HuH-7.5 (cell line): ENCODE results near the gene IL11.
"Not testable (repeated sequence)": the region's sequence is repeated elsewhere in the genome, so short reads cannot be mapped to it uniquely, and the experiment has no call there.

Source experiments
- DNase-seq: peaks from one replicate; pipeline ENCODE4 v3.0.0; 2011; ENCODE audit warnings: low spot score

The IL11 gene

DNA sequence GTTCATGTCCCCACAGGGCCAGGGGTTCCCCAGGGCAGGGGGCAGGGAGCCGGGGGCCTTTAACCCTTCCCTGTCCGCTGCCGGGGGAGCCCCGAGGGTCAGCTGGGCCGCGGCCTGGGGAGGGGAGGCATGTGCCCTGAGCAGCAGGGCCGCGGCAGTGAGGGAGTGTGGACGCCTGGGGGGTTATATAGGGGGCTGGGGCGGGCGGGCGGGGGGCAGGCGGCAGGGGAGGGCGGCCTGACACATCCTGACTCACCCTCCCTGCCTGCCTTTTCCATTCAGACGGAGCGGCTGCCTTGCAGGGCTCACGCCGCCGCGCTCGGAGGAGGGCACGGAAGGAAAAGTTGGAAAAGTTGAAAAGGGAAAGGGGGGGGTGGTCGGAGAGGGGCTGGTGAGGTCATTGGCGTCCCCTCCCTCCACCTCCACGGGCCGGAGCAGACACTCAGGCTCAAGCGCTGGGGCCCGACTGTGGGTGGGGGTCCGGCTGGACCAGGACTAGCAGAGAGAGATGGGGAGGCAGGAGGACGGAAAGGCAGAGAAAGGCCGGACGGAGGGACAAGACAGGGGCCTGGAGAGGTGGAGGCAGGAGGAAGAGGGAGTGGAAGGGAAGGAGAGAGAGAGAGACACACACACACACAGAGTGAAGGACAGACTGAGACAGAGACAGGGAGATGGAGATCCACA, at the start of gene IL11:
Gene IL11, minus strand, starts transcription at position 159 of the 684 bp plus-strand sequence. Its CDS starts 153 bp downstream, at position 6.
- no peak for DNase-seq

DNA sequence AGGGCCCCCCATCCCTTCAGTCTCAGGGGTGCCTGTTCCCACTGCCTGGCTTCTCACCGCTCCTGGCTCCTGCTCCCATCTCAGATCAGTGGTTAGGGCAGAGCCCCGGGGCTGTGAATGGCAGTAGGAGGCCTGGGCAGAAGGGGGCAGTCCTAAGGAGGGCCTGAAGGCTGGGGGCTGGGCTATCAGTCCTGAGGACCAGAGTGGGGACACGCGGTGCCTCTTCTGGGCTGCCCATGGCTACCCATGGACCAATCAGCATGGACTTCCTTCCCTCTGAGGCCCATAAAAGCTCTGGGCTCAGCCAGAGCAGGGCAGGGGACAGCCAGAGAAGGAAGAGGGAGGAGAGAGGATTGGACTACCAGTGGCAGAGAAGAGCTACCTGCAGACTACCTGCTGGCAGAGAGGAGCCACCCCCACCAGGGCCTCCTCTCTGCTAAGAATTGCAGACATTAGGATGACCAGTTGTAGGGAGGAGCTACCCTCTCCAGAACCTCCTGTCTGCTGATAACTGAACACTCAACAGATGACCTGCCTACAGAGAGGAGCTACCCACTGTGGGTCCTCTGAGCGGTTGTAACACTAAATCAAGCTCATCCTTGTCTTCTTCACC, 49.5 kb upstream of the IL11 start:
- no peak for DNase-seq

DNA sequence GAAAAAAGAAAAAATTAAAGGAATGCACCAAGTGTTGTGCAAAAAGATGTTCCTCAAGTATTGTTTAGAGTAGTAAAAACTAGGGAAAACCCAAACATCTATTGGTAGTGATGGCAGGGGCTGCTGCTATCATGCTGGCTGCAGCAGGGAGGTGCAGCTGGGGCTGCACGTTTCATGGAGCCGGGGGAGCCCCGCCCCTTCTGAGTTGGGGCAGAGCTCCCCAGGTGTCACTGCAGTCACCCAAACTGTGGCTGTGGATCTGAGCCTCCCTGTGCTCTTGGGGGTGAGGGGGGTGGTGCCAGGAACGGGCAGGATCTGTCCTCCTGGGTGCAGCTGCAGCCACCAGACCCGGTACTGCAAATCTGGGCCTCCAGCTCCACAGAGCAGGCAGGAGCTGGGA, 48.8 kb upstream of the IL11 start:
- DNase-seq, result no peak

DNA sequence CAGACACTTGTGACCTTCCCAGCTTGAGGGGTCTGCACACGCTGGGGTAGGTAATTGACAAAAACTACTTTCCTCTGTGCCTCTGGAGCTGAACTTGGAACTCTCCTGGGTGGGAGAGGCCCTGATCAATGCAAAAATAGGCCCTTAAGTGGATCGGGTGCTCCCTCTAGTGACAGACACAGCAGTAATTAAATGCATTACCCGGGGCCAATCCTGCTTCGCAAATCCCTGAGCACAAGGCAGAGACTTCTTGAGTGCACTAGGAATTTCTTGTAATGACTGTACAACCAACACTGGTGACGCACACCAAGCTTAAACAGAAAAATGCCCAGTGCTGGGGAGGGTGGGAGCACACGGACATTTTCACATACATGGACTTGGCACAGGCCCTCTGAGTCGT, 47.9 kb upstream of the IL11 start:
- peak; percentile 84 for DNase-seq

DNA sequence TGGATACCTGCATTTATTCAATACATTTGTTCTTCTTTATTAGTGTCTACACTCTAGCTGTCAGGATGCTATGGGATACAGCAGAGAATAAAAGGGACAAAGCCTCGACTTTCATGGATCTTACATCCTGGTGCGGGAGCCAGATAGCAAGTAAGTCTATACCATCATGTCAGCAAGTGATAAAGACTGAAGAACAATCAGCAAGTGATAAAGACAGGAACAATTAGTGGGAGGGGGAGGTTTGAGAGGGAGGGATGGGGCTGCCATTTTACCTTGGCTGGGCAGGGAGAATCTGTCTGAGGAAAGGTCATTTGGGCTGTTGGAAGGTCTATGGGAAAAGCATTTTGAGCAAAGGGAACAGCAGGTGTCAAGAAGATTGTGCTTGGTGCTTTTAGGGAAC, 39.9 kb upstream of the IL11 start:
- DNase-seq, result no peak

DNA sequence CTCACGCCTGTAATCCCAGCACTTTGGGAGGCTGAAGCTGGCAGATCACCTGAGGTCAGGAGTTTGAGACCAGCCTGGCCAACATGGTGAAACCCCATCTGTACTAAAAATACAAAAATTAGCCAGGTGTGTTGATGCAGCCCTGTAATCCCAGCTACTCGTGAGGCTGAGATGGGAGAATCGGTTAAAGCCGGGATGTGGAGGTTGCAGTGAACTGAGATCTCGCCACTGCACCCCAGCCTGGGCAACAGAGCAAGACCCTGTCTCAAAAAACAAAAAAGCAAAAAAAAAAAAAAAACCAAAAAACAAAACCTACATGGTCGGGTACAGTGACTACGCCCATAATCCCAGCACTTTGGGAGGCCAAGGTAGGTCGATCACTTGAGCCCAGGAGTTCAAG, 38.9 kb upstream of the IL11 start:
- not testable (repeated sequence) for DNase-seq

DNA sequence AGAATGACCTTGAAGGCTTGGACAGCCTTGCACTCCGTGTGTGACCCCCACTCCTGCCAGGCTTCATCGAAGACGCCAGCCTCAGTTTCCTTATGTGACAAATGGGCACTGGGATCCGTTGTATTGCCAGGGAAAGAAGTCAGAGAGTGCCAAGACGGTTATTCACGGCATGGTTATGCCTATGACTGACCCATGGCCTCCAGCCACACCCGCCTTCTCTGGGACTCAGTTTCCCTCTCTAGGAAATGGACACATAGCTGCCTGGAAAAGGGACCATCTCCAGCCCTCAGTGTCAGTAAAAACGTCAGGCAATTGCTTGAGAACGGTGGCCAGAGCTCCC, 38.2 kb upstream of the IL11 start:
- DNase-seq, result no peak

DNA sequence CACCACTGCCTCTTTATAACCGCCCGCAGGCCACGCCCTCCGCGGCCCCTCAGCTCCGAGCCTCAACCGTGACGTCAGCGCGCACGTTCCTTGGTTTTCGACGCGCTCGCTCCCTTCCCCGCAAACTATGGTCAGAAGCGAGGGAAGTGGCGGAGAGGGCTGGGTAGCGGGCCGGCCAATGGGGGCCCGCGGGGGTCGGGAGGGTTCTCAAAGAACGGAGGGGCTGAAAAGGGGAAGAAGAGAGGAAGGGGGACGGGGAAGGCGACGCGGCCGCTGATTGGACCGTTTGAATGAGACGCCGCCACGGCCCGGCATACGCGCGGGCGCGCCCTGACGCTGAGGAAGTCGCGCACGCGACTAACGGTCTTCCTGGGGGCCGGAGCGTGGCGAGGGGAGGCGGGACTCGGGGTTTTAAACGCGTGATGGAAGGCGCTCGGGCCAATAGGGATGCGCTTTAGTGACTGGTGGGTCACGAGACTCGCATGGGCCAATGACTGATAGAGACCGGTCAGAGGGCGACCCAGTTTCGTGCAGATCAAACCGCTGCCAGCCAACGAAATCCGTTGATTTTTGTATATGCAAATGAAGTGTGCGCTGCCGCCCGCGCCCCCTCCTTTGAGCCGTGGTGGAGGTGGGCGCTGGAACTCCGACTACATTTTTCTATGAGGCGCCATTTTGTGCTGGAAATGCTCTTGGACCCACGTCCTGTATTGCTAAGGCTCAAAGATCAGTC, 37.7 kb upstream of the IL11 start:
- DNase-seq, result peak; percentile 100

DNA sequence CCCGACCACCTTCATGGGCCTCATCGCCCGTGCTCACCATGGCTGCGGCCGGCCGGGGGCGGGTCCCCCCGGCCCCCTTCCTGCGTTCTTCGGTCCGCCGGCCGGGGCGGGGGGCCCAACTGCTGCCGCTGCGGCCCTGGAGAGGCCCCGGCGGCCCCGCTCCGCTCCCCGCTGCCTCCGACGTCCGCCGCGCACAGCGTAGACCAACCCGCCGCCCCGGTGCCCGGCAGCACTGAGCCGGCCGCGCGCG, 37.2 kb upstream of the IL11 start, which contains the start of gene UBE2S:
Gene UBE2S, minus strand, starts transcription at position 239 of the 250 bp plus-strand sequence. Its CDS starts 199 bp downstream, at position 40.
- not testable (repeated sequence) for DNase-seq

DNA sequence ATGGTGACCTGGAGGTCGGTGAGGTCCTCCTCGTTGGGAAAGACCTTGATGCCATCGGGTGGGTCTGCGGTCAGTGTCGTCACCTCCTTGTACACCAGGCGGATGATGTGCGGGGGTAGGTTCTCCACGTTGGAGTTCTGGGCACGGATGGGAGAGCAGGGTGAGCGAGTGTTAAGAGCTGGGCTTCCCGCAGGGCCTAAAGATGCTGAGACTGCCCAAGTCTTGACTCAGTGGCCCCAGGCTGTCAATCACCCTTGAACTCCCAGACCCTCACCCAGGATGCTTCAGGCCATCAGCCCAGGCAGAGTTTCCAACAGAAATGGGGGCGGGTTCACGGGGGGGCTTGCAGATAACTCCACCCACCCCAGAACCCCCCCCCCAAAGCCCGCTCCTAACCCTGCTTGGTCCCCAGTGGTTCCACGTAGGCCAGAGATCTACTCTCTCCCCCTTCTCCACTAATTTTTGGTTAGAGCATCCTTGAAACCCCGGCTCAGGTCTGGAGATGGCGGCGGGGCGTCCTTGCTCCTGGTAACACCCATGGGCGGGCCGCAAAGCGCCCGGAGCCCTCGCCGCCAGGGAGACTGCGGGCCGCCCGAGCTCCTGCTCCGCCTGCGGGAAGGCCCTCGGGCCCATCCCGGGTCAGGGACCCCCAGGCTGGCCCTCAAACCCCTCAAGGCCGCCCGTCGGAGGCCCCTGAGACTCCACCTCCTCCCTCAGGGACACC, 36.7 kb upstream of the IL11 start:
- DNase-seq, result no peak

DNA sequence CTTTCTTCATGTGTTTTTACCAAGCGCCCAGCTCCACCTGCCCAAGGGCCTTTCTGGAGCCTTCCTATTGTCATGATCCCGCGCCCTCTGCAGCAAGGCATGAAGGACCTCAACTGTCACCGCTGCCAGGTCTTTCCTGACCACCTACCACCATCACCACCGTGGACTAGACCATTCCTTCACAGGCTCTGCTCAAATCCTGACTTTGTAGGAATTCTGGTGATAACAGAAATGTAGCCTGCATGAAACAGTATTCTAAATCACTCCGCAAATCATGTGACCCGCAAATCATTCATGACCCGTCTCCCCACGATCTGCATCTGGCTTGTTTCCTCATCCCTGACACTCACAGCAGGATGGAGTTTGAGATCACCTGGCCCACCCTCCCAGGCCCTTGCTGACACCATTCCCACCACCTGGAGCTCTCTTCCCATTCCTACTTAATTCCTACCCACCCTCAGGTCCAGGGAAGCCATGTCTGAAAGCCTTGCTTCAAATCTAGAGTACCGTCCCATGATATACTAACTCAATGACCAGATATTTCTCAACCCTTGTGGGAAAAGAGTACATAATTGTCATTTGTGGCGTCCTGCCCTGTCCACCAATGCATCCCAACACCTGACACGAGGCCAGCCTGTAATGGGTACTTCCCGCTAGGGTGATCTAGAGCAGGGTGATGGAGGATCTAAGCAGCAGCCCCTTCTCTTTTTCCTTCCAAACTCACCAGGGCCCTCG, 36.0 kb upstream of the IL11 start:
- DNase-seq, result no peak

DNA sequence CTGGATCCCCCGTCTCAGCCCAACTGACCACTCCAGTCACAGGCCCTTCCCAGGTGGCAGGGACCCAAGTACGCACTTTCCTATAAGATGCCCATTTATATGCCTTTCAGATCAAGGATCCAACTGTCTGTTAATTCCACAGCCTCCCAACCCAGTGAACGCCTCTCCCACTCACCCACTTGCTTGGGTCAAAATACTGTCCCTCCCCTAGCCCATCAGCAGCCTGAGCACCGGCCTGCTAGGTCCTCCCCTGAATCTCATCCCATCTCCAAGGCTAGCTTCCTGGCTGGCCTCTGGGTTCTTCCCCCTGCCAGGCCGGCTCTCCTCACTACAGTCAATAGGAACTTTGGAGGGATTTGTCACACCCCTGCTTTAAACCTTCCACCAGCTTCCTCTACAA, 35.4 kb upstream of the IL11 start:
- no peak for DNase-seq

DNA sequence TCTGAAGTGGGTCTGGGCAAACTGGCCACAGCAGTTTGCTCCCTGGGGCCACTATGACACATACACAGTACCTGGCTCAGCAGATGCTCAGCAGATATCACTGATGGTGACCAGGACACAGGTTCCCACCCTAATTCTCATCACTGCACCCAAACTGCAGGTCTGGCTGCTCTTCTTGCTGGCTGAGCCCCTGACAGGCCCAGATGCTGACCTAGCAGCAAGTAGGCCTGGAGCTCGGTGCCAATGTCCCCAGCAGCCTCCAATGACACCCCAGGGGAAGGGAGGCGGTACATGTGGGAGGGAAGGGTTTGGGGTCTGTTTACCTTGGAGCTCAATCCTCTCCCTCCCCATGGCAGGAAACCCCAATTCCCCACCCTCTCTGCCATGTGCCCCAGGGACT, 32.2 kb upstream of the IL11 start:
- no peak for DNase-seq

DNA sequence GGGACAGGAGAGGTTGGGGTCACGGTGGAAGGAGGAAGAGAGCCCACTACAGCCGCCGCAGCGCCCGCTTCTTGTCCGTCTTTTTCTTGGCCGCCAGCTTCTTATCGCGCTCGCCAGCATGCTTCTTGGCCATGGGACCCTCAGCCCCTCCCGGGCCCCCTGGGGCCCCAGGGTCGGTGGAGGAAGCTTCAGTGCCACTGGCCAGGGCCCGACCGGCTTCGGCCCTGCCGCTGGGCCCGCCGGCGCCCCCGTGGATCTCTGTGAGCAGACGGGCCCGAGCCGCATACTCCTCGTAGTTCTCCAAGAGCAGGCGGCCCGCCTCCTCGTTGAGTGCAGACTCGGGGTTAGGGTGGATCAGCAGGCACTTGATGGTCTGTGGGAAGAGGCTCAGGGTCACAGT, 31.1 kb upstream of the IL11 start:
- not testable (repeated sequence) for DNase-seq

DNA sequence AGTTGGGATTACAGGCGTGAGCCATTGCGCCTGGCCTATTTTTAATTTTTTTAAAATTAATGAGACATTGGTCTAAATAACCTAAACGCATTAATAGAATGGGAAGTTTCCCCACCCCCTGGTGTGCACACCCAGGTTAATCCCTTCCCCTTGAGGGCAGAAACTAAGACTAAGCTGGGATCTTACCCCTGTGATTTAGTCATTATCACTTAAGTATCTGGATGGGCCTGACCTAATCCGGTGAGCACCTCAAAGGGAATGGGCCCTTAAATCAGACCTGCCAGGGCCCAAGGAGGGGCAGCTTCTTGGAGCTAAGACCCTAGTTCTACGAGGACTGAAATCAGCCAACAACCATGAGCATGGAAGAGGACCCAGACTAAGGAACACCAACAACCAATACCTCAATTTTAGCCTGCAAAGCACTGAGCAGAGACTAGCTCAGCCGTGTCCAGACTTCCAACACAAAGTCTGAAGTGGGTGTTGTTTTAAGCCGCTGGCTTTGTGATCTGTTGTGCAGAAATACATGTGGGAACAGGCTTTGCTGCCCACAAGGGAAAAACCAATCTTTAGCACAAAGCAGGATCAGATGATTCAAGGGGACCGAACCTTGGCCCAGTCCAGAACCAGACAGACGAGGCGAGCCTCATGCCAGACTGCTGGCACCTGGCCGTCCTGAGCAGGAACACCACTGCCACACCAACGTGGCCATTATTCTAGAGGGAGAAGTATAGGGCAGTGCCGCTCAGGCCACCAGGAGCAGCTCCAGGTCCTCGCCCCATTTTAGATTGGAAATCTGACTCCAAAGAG, 30.2 kb upstream of the IL11 start:
- no peak for DNase-seq

DNA sequence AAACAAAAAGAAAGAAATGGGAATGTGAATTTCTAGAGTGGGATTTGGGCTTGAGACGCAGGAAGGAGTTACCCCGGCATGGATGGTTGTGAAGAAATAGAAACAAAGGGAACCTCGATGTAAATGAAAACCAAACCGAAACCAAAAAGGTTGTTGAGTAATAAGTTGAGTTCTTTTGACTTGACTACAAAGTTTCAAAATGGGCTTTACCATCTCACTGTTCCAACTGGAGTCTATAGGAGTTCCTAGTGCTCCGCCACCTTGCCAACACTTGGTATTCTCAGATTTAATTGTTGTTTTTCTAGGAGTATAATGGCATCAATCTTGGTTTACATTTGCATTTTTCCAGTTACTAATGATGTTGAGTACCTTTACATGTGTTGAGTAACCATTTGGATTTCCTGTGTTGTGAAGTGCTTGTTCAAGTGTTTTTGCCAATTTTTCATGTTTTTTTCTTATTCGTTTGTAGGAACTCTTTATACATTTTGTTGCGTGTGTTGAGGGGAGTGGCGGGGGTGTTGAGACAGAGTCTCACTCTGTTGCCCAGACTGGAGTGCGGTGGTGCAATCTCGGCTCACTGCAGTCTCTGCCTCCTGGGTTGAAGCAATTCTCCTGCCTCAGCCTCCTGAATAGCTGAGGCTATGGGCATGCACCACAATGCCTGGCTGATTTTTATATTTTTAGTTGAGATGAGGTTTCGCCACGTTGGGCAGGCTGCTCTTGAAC, 28.1 kb upstream of the IL11 start:
- DNase-seq, result no peak

DNA sequence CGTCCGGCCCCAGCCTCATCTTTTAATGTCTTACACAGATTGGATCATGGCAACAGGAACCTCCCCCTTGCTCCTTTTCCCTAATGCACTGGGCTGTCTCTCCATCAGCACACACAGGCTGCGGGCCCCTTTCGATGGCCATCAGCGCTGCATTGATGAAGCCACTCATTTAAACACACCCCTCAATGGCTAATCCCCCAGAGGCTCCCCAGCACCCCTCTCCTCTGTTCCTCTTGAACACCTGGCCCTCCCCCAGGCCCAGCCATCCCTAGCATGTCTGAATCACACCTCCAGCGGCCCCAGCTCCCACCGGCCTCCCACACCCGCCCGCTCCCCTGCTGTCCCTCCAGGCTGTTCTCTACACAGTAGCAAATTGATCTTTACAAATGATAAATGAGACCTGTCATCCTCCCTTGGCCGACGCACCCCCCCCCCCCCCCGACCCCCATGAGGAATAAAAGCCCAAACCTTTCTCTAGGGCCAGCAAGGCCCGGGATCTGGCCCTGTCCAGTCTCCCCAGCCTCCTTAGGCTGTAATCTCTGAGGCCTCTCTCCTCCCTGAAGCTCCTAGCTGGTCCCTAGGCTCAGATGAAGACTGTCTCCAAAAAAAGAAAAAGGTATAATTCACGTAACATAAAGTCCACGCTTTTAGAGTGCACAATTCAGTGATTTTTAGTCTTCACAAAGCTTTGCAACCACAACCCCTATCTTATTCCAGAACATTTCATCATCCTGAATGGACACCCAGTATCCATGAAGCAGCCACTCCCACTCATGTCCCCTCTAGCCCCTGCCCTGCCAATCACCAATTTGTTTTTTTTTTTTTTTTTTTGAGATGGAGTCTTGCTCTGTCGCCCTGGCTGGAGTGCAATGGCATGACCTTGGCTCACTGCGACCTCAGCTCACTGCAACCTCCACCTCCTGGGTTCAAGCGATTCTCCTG, 22.8 kb upstream of the IL11 start:
- DNase-seq, result no peak

DNA sequence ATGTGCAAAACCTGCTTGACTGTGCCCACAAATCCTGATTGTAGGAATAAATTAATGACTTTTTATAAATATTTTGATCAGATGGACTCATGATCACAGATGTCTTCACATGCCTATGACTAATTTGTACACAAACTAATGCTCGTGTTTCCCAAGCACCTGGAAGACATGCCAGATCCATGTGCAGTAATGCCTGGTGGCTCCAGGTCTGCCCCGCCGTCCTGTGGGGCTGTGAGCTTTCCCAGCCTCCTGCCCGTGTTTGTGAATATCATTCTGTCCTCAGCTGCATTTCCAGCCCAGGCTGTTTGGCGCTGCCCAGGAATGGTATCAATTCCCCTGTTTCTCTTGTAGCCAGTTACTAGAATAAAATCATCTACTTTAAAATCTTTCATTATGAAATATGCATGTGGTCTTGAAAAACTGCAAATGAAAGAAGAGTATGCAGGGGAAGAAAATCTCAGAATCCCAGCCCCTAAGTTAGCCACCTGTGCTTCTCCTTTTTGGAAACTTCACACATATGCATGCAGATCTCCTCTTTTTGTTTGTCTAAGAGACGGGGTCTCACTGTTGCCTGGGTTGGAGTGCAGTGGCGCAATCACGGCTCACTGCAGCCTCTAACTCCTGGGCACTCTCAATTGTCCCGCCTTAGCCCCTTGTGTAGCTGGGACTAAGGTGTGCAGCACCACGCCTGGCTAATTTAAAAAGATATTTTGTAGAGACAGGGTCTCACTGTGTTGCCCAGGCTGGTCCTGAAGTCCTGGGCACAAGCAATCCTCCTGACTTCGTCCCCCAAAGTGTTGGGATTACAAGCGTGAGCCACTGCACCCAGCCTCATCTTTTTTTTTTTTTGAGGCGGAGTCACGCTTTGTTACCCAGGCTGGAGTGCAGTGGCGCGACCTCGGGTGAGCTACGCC, 21.7 kb upstream of the IL11 start:
- no peak for DNase-seq
